Myocyte (in vitro differentiated cells): ENCODE results near the gene NFAM1. TPM values are rescaled to one million over a fixed set of nuclear protein-coding genes. Genes with fewer than 3 reads are reported as not detected.

Source experiments
- DNase-seq: peaks from one replicate; pipeline ENCODE4 v3.0.0-alpha.2; 2012; ENCODE audit warnings: low read depth
- polyA plus RNA-seq: library from polyadenylated mRNA; unstranded; fragments of >200 nt; gene quantifications from one replicate; pipeline ENCODE4 v1.2.1, GENCODE V29; 2012; ENCODE audit warnings: missing spikeins
- total RNA-seq: library from RNA; depleted of rRNA; stranded (reverse); fragments of >200 nt; gene quantifications from 2 replicates; pipeline ENCODE4 v1.2.3, GENCODE V29; 2014

Gene NFAM1, protein sequence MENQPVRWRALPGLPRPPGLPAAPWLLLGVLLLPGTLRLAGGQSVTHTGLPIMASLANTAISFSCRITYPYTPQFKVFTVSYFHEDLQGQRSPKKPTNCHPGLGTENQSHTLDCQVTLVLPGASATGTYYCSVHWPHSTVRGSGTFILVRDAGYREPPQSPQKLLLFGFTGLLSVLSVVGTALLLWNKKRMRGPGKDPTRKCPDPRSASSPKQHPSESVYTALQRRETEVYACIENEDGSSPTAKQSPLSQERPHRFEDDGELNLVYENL
- not detected in 2 replicates for total RNA-seq
- polyA plus RNA-seq = not detected

DNA sequence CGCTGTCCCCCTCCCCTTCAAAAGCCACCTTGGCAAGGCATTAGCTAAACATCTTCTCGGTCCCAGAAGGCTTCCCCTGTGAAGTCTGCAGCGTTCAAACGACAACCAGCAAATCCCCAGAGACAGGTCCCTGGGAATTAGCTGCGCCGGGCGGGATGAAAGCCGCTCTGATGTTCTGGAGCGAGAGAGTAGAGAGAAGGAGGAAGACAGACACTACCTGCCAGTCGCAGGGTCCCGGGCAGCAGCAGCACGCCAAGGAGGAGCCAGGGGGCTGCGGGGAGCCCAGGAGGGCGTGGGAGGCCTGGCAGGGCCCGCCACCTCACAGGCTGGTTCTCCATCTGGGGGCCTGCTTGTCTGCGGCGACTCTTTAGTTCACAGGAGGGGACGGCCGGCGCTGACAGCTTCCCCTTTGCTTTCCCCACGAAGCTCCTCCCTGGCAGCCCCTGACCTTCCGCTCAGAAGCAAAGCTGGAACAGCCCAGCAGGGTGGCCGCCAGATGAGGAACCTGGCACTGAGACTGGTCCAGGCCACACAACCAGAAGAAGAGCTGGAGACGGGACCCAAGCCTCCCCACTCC is at the start of gene NFAM1:
Gene NFAM1, minus strand, starts transcription at position 384 of the 577 bp plus-strand sequence. Its CDS starts 46 bp downstream, at position 338.
- DNase-seq = no peak

DNA sequence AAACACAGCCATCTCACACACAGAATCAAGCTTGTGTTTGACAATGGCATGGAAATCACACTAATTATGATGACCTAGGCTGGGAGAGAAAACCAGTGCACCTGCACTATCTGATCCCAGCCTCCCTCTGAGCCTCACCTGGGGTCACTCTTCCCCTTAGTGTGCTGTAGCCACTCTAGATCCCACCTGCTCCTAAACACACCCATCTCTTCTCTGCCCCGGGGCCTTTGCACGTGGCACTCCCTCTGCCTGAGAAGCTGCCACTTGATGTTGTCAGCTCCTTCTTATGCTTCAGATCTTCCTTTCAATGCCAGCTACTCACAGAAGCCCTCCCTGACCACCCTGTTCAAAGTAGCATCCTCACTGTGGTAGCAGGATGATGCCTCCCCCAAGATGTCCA is 42.9 kb upstream of the NFAM1 start:
- no peak for DNase-seq

DNA sequence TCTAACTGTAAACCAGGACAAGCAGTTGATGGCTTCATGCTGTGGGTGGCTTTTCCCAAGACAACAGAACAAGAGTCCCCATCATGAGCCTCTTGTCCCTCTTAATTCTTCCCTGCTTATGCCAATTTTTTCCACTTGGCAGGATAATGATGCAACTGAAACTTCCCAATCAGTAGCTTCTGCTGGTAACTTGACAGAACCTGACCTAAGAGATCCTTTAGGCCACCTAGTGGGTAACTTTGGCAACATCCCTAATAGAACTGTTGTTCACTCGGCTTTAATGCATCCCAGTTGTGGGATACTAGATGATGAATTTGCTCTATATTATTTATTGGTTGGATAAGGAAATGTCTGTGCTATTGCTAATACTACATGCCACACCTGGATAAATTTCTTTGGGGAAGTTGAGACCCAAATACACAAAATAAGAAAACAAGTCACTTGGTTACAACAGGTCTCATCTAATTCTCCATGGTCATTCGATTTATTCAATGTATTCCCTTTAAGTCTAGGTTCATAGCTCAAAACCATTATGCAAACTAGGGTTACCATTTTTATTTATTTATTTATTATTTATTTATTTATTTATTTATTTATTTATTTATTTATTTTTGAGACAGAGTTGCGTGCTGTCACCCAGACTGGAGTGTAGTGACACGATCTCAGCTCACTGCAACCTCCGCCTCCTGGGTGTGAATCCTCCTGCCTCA is 41.4 kb upstream of the NFAM1 start:
- DNase-seq = peak; percentile 59

DNA sequence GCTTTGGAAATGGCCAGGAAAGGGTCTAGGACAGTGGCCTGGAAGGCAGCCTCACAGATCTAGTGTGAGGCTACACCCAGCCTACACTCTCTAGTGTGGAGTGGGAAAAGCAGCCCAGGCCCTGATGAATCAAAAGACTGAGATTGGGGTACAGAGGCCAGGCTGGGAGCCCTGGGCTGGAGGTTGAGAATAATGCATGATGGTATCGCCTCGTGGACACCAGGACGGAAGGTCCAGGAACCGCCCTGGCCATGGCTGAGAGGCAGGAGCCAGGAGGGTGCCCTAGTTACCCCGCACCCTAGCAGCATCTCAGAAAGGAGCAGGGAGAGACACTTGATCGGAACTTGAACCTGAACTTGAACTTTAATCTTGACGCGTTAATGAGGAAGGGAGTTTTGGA is 40.5 kb upstream of the NFAM1 start:
- no peak for DNase-seq

DNA sequence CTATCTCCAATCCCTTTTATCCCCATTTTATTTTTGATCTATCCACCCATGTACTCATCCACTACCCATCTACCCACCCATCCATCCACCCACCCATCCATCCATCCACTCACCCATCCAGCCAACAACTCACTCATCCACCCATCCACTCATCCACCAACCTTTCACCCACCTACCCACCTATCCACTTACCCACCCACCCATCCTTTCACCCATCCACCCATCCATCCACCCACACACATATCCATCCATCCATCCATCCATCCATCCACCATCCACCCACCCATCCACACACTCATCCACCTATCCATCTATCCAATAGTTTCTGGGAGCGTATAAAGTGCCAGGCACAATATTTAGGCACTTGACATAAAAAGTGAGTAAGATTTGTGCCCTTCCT is 39.2 kb upstream of the NFAM1 start:
- no peak for DNase-seq

DNA sequence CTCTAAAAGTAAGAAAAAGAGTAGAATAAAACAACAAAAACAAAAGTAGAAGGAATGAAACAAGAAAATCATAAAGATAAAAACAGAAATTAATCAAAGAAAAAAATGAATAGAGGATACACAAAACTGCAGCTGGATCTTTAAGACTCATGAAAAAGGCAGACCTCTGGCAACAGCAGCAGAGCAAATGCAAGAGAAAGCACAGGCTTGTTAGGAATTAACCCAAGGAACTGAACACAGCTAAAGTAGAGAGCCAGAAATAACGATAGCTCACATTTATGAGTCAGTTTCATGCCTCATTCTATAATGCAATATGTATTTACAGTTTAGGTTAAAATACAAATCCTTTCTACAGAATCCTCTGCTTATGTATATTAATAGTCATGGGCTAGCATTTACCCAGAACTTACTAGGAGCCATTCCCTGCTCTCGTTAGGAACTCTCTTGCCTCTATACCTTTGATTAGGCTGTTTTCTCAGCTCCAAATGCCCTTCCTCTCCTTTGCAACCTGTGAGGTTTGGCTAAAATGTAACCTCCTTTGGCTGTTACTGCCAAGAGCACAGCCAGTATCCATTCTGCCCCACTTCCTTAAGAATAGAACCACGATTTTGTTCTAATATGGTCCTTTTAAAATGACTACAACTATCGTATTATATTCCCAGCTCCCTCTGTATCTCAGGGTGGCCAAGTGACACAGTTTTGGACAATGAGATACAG is 38.3 kb upstream of the NFAM1 start:
- no peak for DNase-seq

DNA sequence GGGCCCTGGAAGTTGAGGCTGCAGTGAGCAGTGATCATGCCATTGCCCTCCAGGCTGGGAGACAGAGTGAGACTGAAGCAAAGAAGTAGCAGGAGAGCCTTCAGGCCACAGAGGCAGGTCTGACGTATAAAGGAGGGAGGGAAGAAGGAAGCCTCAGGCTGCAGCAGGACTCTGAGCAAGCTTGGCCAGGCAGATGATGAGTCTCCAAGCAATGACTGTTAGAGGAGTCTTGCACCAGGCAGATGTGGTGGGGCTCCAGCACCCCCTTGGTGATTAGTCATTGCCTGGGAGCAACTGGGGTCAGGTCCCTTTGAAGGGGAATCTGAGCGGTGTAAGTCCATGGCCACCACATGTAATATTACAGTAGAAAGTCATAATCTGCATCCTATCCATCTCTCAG is 36.6 kb upstream of the NFAM1 start:
- DNase-seq = no peak

DNA sequence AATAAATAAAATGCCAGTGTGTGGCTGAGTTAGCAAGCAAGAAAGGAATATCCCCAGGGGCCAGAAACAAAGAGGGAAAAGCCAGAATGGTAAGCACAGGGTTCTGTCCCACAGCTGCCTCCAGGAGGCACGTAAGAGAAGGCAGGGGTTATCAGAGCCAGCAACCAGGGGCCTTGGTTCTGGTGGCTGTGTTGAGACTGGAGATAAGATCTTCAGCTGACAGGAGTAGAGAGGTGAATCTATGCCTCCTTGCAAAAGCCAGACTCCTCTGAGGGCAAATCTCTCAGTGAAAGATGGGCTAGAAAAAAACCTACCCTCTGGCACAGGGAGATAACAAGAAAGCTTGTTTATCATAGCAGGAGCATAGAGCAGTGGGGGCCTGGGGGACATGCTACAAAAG is 29.8 kb upstream of the NFAM1 start:
- DNase-seq = no peak

DNA sequence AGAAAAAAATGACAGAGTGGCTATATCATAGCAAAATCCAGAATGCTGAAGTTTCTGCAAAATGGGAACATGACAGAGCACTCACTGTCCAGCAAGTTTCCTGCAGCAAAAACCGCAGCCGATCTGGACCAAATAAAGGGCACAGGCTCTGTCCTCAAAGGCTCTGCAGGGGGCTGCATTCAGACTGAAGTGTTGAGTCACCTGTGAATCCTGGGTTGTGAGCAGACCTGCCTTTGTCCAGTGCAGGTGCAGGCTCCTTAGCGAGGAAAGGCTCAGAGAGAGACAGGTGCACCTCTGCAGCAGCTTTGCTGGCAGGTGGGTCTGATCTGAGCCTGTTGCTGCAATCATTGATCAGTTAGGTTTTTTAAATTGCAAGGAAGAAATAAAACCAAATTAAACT is 29.3 kb upstream of the NFAM1 start:
- DNase-seq = no peak

DNA sequence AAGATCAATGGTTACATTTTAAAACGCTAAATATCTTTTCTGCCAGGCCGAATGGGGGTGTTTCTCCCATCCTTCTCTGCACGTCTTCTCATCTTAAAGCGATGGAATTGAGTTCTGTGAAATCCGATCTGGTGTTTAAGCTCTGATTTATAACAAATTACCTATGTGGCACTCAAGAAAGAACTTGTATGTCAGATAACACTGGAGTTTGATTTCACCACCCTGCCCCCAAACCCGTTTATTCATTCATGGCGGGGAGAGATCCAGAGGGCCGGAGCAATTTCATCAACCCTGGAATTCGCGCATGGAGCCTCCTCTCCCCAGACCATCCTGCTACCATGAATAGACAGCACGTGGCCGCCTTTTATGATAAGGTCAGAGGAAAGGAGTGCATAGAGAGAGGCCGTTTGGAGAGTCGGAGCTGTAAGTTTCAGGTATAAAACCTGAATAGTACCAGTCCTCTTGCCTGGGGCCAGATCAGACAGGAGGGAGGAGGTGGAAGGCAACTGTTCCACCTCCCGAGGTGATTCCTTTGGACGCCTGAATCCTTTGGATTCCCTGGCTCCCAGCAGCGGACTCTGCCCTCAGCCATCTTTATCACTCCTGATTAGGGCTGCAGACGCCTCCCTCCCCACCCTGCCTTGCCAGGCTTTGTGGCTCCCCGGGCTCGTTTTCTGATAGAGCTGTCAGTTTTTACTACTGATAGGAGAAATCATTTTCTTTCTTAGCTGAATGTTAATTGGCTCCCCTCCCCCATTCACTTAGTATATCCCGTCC is 27.3 kb upstream of the NFAM1 start:
- no peak for DNase-seq

DNA sequence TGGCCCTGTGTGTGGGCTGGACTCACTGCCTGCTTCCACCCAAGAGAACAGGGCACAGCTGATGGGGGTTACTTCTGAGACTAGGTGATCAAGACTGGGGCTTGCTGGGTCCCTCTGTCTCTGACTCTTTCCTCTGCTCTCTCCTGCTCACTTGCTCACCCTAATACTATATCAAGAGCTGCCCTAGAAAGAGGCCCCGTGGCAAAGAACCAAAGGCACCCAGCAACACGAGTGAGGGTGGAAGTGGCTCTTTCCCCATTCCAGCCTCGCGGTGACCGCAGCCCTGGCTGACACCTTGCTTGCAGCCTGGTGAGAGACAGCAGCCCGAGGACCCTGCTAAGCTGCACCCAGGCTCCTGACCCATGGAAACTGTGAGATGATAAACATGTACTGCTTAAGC is 20.7 kb upstream of the NFAM1 start:
- DNase-seq = no peak

DNA sequence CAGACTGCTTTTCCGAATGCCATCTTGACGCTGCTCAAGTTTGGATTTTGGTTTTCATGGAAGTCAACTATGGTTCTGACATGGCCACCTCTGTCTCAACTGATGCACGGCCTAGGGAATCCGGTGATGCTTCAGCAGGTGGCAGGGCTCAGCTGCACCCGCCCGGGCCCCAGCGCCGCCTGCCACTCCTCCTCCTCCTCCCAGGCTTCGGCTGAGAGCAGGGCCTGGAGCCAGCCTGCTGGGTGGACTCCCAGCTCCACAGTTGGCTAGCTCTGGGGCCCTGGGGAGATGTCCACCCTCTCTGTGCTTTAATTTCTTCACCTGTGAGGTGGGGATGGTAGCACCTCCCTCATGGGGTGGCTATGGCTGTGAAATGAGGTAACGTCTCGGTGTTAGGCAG is 20.3 kb upstream of the NFAM1 start:
- DNase-seq = no peak

DNA sequence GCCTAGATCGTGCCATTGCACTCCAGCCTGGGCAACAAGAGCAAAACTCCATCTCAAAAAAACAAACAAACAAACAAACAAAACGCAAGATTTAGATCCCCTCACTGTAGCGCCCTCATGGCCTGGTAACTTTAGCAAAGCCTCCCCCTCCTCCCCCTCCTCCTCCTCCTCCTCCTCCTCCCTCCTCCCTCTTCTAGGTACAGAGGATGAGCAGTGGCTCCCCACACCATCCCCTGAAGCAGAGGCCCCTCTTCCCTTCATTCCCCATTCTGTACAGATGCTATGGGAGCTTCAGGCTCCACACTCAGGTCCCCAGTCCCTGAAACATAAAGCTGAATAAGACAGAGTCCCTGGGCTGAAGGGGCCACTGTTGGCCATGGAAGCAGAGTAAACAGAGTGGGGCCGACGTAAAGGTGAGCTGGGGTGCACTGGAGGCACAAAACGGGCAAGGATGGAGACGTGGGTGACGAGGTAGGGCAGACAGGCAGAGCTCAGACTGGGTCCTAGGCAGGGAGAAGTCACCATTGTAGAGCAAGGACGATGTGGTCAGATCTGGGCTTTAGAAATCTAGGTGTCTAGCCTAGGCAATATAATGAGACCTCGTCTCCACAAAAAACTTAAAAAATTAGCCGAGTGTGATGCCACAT is 19.4 kb upstream of the NFAM1 start:
- no peak for DNase-seq

DNA sequence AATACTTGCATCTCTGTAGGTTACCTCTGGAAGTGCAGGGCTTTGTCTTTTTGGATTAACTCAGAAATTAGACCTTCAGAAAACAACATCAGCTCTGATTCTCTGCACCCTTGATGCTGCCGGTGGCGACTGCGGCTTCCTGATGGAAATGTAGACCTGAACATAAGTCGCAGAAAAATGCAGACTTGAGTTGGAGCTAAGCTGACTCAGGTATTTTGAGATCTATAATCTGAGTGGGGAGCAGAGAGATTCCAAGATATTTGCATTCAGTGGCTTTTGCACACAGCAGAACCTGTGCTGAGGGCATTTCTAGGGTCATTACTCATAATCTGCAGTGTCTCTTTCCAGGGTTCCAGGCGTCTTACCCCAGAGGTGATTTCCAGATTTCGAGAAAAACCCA is 18.7 kb upstream of the NFAM1 start:
- no peak for DNase-seq

DNA sequence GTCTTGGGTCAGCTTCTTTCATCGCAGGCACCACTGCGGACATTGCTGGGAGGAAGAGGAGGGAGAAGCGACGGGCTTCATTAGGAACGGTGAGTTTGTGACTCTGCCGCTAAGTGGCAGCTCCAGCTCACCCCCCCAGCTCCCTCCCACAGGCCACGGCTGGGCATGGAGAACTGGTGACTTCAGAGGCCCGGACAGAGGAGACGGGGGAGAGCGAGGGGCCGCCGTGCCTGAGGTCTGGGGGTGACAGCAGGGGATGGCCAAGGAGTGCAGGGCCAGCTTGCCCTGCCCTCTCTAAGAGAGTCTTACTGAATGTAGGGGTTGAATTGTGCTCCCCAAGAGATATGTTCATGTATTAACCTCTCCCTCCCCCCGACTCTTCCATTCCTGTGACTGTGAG is 13.9 kb upstream of the NFAM1 start:
- no peak for DNase-seq

DNA sequence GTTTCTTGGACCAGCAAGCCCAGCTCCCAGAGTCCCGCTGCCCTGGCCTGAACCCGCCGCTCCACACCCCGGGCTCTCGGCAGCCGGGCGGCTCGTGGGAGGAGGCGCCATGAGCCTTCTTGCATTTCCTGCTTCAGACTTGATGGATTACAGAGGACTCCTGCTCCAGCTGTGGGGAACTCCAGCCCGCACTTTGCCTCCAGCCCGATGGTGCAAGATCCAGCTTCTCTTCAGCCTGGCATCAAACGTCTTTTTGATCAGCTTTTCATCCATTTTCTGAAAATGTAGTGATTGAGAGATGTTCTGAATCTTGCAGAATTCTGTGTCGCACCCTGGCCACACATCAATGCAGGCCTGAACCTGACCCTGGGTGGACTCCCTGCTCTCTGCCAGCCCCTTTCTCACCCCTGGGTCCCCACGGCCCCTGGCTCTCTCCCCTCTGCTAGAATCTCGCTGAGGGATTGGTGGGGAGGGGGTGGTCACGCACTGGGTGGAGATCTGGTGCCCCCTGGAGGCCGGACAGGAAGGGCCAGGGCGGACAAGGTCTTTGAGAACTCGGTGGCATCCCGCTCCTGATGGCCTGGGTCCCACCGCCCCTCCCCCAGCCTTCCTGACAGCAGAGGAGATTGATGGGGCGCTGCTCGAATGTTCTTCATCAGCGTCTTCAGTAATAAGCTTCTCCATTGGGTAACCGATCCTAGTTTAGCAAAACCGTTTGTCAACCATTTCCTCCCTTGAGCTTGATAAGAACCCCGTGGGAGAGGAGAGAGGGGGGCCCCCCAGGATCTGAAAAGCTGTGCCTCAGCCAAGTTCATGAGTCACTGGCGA is 12.1 kb upstream of the NFAM1 start:
- peak; percentile 76 for DNase-seq

DNA sequence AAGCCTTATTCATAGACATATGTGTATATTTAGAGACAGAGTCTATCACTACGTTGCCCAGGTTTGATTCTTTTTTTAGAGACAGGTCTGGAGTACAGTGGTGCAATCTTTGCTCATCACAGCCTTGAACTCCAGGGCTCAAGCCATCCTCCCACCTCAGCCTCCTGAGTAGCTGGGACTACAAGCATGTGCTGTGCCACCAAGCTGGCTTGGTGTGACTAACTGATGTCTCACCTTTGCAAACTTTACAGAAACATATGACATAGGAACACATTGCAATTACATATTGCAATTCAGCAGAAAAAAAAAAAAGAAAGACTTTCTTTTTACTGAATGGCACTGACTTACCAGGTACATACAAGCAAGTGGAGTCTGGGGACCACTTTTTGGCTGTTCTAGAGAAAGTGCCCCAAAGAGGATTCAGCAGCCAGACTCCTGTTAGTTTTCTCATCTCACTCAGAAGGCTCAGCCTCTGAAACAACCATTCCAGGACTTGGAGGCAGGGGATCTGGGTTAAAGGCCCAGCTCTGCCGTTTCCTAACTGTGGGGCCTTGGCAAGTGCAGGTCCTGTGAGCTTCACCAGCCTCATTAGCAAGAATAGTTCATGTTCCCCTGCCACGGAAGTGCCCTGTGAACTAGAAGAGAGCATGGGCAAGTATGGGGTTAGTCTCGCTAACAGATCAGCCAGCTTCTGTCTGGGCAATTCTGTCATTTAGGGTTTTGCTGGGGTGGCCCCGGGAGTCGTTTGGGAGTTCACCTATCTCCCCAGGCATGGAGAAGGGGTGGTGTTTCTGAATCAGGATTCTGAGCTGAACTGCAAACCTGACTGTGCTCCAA is 11.3 kb upstream of the NFAM1 start:
- DNase-seq = no peak

DNA sequence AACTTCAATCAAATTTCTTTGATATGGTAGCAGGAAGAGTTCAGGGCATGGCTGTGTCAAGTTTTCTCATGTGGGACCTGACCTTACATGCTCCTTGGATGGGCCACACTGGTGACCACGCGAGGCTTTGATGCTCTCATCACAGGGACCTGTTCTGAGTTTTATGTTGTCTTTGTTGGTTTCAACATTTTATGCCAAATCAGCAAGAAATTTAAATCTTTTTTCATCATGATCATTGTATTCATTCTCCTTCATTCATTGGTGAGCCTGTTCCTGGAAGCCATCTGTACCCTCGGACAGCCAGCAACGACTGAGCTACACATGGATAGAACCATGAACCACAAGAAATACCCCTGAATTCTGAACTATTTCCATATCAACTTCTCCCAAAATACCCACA is 10.5 kb upstream of the NFAM1 start:
- DNase-seq = no peak

DNA sequence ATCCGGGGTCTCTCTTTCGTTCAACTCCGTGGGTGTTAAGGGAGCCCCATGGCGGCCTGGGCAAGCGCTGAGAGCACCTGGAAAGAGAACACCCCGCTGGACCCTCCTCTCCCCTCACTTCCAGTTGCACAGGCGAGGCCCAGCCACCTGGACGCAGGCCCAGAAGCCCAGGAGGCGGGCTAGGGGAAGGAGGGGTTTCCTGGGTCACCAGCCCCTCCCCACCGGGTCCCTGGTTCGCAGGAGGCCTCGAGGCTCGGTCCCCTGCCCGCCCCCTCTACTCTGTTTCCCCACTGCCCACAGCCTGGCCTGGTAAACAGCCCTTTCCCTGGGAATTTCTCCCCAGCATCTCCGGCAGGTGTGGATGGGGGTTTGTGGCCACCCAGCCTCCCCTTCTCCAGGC is 8.5 kb upstream of the NFAM1 start:
- no peak for DNase-seq
